CD4-positive, alpha-beta T cell (primary cell): Measurements from ENCODE around the gene FMNL2. TPM values are rescaled to one million over a fixed set of nuclear protein-coding genes. Genes with fewer than 3 reads are reported as not detected.

ENCODE experiments used
- ATAC-seq: fragments of 200-7000 bp; cut with Tn5 transposase; one replicate; pipeline ENCODE4 v1.10.0; 2022; ENCODE audit warnings: mild to moderate bottlenecking; ENCODE audit not compliant: poor library complexity
- CTCF ChIA-PET: fragments of 350-600 bp; sonication (Branson Sonifier 250); formaldehyde crosslinking; loops from one replicate; lab custom pipeline; 2021; ENCODE audit warnings: antibody characterized with exemption, inconsistent platforms; lab: Charles Lee
- POLR2A ChIA-PET: fragments of 350-600 bp; sonication (Branson Sonifier 250); formaldehyde crosslinking; loops from one replicate; lab custom pipeline; 2021; ENCODE audit warnings: antibody characterized with exemption, inconsistent platforms; lab: Charles Lee
- DNase-seq, 14 experiments: peaks; one replicate each; pipeline ENCODE4 v3.0.0-alpha.2; 2013 to 2020; ENCODE audit warnings: mixed read lengths in 2 of 14
- H3K27ac ChIP-seq, 2 donors: one replicate each; pipeline versions ENCODE4 v1.5.1 to v1.7.0; 2013; ENCODE audit warnings: low read length in 2 of 2, low read depth in 1 of 2, mild to moderate bottlenecking in 1 of 2
- H3K27me3 ChIP-seq, 2 experiments: 1 replicate in 1 of 2; 2 replicates in 1 of 2; pipeline versions ENCODE4 v1.6.1 to v1.7.0; 2013; ENCODE audit warnings: low read length in 2 of 2, control low read depth in 1 of 2, mild to moderate bottlenecking in 1 of 2, moderate library complexity in 1 of 2; ENCODE audit not compliant: insufficient read depth in 2 of 2, control insufficient read depth in 1 of 2
- H3K36me3 ChIP-seq: one replicate; pipeline ENCODE4 v1.6.1; 2013; ENCODE audit warnings: low read length, control low read depth; ENCODE audit not compliant: insufficient read depth
- H3K4me1 ChIP-seq: one replicate; pipeline ENCODE4 v1.6.1; 2013; ENCODE audit warnings: low read length, control low read depth; ENCODE audit not compliant: insufficient read depth
- H3K4me3 ChIP-seq: one replicate; pipeline ENCODE4 v1.5.1; 2013; ENCODE audit warnings: mild to moderate bottlenecking, low read length, moderate library complexity
- H3K9me3 ChIP-seq, 2 experiments: 1 replicate in 1 of 2; 2 replicates in 1 of 2; pipeline versions ENCODE4 v1.6.1 to v1.7.0; 2013; ENCODE audit warnings: low read length in 2 of 2, mild to moderate bottlenecking in 2 of 2, control low read depth in 1 of 2, moderate library complexity in 1 of 2; ENCODE audit not compliant: control insufficient read depth in 1 of 2, insufficient read depth in 1 of 2
- H3K27ac Mint-ChIP-seq: one replicate; pipeline ENCODE4 v1.8.0; 2020; ENCODE audit warnings: mixed read lengths
- H3K27me3 Mint-ChIP-seq: one replicate; pipeline ENCODE4 v1.8.0; 2021; ENCODE audit warnings: mixed read lengths
- H3K36me3 Mint-ChIP-seq: one replicate; pipeline ENCODE4 v1.8.0; 2021; ENCODE audit warnings: low read depth, mixed read lengths
- H3K4me1 Mint-ChIP-seq: one replicate; pipeline ENCODE4 v1.8.0; 2021; ENCODE audit warnings: low read depth, mixed read lengths
- H3K4me3 Mint-ChIP-seq: one replicate; pipeline ENCODE4 v1.8.0; 2020; ENCODE audit warnings: mild to moderate bottlenecking, mixed read lengths
- H3K9me3 Mint-ChIP-seq: one replicate; pipeline ENCODE4 v1.8.0; 2020; ENCODE audit warnings: mixed read lengths
- intact Hi-C, 2 experiments: fragments of 100-400 bp; cut with DNase I in 1 of 2; cut with micrococcal nuclease in 1 of 2; formaldehyde crosslinking; loops; one replicate each; pipeline versions ENCODE4 v1.15.1 to v1.9.0; 2023 to 2025; cut with DNase I, micrococcal nuclease
- total RNA-seq, 174 experiments: library from RNA in 2 of 174; stranded (reverse) in 2 of 174; gene quantifications; one replicate each; pipeline ENCODE4 v1.2.3 and lab custom pipeline; 2021 to 2026
- TF ChIP-seq, protein P1 (sequence below): fragments of 200-600 bp; IDR thresholded peaks from one replicate; pipeline ENCODE4 v1.8.0; 2022; ENCODE audit warnings: antibody characterized with exemption, mild to moderate bottlenecking

Gene FMNL2
- total RNA-seq, 2 experiments from 2014 or later: 0.30 to 0.31 TPM

DNA sequence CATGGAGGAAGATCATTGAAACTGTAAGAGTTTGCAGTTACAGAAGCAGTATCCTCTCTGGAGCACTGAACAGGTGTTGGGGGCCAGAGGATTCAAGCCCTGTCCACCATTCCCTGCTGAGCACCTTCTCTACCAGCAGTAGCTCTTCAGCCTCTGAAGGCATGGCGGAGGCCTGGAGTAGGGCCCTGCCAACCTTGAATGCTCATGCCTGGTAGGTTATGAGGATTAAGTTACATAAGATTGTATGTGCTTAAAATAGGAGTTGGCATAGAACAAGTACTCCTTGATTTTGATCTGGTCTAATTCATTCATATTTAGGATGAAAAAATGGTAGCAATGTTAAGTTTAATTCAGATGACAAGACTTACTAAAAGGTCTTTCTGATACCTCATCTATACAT is 40.2 kb downstream of the FMNL2 start:
- intact Hi-C loops: no loop called here
- Mint-ChIP-seq H3K36me3 (no peaks in the 10 kb centered on the region), H3K4me1 (no peaks in the 10 kb centered on the region), H3K9me3 (no peaks in the 10 kb centered on the region), H3K27me3 (peaks cover 8% of the 10 kb centered on the region), H3K27ac (no peak overlapping the region), H3K4me3 (no peak overlapping the region)
- Histone ChIP-seq H3K4me3 (no peak overlapping the region), H3K27me3 (no peaks in the 10 kb centered on the region), H3K27ac (no peak overlapping the region), H3K36me3 (no peaks in the 10 kb centered on the region), H3K9me3 (no peaks in the 10 kb centered on the region), H3K4me1 (no peaks in the 10 kb centered on the region)
- ATAC-seq (no peak), DNase-seq (no peak)
- POLR2A ChIA-PET: no interaction called here
- CTCF ChIA-PET: no interaction called here
- TF ChIP-seq, protein P1, sequence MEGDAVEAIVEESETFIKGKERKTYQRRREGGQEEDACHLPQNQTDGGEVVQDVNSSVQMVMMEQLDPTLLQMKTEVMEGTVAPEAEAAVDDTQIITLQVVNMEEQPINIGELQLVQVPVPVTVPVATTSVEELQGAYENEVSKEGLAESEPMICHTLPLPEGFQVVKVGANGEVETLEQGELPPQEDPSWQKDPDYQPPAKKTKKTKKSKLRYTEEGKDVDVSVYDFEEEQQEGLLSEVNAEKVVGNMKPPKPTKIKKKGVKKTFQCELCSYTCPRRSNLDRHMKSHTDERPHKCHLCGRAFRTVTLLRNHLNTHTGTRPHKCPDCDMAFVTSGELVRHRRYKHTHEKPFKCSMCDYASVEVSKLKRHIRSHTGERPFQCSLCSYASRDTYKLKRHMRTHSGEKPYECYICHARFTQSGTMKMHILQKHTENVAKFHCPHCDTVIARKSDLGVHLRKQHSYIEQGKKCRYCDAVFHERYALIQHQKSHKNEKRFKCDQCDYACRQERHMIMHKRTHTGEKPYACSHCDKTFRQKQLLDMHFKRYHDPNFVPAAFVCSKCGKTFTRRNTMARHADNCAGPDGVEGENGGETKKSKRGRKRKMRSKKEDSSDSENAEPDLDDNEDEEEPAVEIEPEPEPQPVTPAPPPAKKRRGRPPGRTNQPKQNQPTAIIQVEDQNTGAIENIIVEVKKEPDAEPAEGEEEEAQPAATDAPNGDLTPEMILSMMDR: no peak

DNA sequence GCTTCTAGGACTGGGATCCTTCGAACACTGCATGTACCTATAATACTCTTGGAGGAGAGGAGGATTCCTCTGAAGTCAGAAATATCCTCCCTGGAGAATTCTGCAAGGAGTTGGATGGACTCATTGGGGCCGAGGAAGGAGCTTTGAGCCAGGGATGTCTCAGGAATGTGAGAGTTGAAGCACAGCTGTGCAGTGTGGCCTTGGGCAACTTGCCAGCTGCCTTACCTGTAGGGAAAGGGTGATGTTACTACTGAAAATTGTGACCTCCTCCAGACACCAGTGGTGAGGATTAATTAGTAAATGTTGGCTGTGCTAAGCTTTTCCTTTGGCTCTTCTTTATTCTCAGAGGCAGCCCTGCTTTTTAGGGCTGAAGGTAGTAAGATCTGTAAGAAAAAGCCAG is 41.4 kb downstream of the FMNL2 start:
- CTCF ChIA-PET: no interaction called here
- H3K4me3 ChIP-seq: no peak overlapping the region
- no peak overlapping the region for H3K4me3 Mint-ChIP-seq
- H3K36me3 ChIP-seq: no peaks in the 10 kb centered on the region
- no peaks in the 10 kb centered on the region for H3K4me1 Mint-ChIP-seq
- no peaks in the 10 kb centered on the region for H3K36me3 Mint-ChIP-seq
- no peaks in the 10 kb centered on the region for H3K9me3 ChIP-seq
- no peaks in the 10 kb centered on the region for H3K27me3 ChIP-seq
- TF ChIP-seq, protein P1: no peak
- H3K27me3 Mint-ChIP-seq: peaks cover 8% of the 10 kb centered on the region
- intact Hi-C loops: no loop called here
- H3K4me1 ChIP-seq: no peaks in the 10 kb centered on the region
- H3K27ac ChIP-seq: no peak overlapping the region
- ATAC-seq (no peak), DNase-seq (no peak)
- no peak overlapping the region for H3K27ac Mint-ChIP-seq
- no peaks in the 10 kb centered on the region for H3K9me3 Mint-ChIP-seq
- POLR2A ChIA-PET: no interaction called here

DNA sequence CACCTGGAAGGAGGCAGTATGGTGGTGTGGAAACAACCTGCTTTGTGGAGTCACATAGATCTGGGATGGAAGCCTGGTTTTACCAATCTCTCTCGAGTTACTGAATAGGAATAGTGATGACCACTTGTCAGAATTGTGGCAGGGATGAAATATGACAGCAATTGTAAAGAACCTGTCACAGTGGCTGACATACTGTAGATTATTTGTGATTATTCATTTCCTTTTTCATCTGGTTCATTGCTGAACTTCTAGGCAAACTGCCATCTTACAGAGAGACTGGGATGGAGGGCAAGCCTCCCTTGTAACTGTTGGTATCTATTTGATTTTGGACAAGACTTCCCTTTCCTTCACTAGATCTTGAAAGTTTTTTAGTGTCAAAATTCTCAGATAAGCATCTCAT is 42.0 kb downstream of the FMNL2 start:
- Mint-ChIP-seq H3K27ac (no peak overlapping the region), H3K9me3 (no peaks in the 10 kb centered on the region), H3K36me3 (no peaks in the 10 kb centered on the region), H3K27me3 (peaks cover 8% of the 10 kb centered on the region), H3K4me3 (no peak overlapping the region), H3K4me1 (no peaks in the 10 kb centered on the region)
- no peaks in the 10 kb centered on the region for H3K36me3 ChIP-seq
- no peak overlapping the region for H3K27ac ChIP-seq
- H3K4me1 ChIP-seq: no peaks in the 10 kb centered on the region
- POLR2A ChIA-PET: no interaction called here
- ATAC-seq (no peak), DNase-seq (no peak)
- H3K4me3 ChIP-seq: no peak overlapping the region
- TF ChIP-seq, protein P1: no peak
- no peaks in the 10 kb centered on the region for H3K9me3 ChIP-seq
- CTCF ChIA-PET: no interaction called here
- intact Hi-C loops: no loop called here
- H3K27me3 ChIP-seq: no peaks in the 10 kb centered on the region
